Astrocyte (in vitro differentiated cells and primary cell): ENCODE data around the gene PAX8. TPM values are rescaled to one million over a fixed set of nuclear protein-coding genes. Genes with fewer than 3 reads are reported as not detected.

Experiments
- DNase-seq: peaks from one replicate; pipeline ENCODE4 v3.0.0-alpha.2; 2010; ENCODE audit warnings: low read depth
- FAIRE-seq: peaks from 2 replicates; lab custom pipeline; 2011; peaks lifted over from hg19 to GRCh38; lab: Jason Lieb, UNC
- H2AFZ ChIP-seq: 2 replicates; pipeline ENCODE4 v1.6.0; 2012; ENCODE audit warnings: low read depth, low read length, inconsistent platforms
- H3K27ac ChIP-seq: 2 replicates; pipeline ENCODE4 v1.5.1; 2011; ENCODE audit warnings: low read depth, low read length, inconsistent platforms
- H3K27me3 ChIP-seq: 2 replicates; pipeline ENCODE4 v1.6.0; 2011; ENCODE audit warnings: low read length, inconsistent platforms; ENCODE audit not compliant: insufficient read depth
- H3K36me3 ChIP-seq: 2 replicates; pipeline ENCODE4 v1.5.1; 2011; ENCODE audit warnings: low read length, inconsistent platforms; ENCODE audit not compliant: insufficient read depth
- H3K4me1 ChIP-seq: 2 replicates; pipeline ENCODE4 v1.5.1; 2011; ENCODE audit warnings: low read length, inconsistent platforms; ENCODE audit not compliant: insufficient read depth
- H3K4me2 ChIP-seq: 2 replicates; pipeline ENCODE4 v1.6.0; 2012; ENCODE audit warnings: low read length, inconsistent platforms
- H3K4me3 ChIP-seq: 2 replicates; pipeline ENCODE4 v1.5.1; 2011; ENCODE audit warnings: low read depth, mild to moderate bottlenecking, low read length, inconsistent platforms; ENCODE audit not compliant: insufficient read depth
- H3K79me2 ChIP-seq: 2 replicates; pipeline ENCODE4 v1.6.0; 2012; ENCODE audit warnings: mild to moderate bottlenecking, low read length, inconsistent platforms; ENCODE audit not compliant: insufficient read depth
- H3K9ac ChIP-seq: 2 replicates; pipeline ENCODE4 v1.6.0; 2012; ENCODE audit warnings: mild to moderate bottlenecking, low read length, inconsistent platforms
- H3K9me3 ChIP-seq: 2 replicates; pipeline ENCODE4 v1.5.1; 2012; ENCODE audit warnings: low read depth, mild to moderate bottlenecking, low read length, inconsistent platforms; ENCODE audit not compliant: insufficient read depth
- H4K20me1 ChIP-seq: 2 replicates; pipeline ENCODE4 v1.6.0; 2012; ENCODE audit warnings: low read length, inconsistent platforms; ENCODE audit not compliant: insufficient read depth
- H3K27ac Mint-ChIP-seq: one replicate; pipeline ENCODE4 v1.8.0; 2021; ENCODE audit warnings: mild to moderate bottlenecking, mixed read lengths; ENCODE audit not compliant: unreplicated experiment
- H3K27me3 Mint-ChIP-seq: one replicate; pipeline ENCODE4 v1.8.0; 2021; ENCODE audit warnings: low read depth, mixed read lengths; ENCODE audit not compliant: unreplicated experiment
- H3K36me3 Mint-ChIP-seq: one replicate; pipeline ENCODE4 v1.8.0; 2021; ENCODE audit warnings: low read depth, mixed read lengths; ENCODE audit not compliant: unreplicated experiment
- H3K4me1 Mint-ChIP-seq: one replicate; pipeline ENCODE4 v1.8.0; 2021; ENCODE audit warnings: low read depth, mixed read lengths; ENCODE audit not compliant: unreplicated experiment
- H3K4me3 Mint-ChIP-seq: one replicate; pipeline ENCODE4 v1.8.0; 2021; ENCODE audit warnings: mild to moderate bottlenecking, moderate library complexity, mixed read lengths; ENCODE audit not compliant: unreplicated experiment
- H3K9me3 Mint-ChIP-seq: one replicate; pipeline ENCODE4 v1.8.0; 2021; ENCODE audit warnings: mild to moderate bottlenecking, mixed read lengths; ENCODE audit not compliant: unreplicated experiment
- CTCF ChIP-seq: IDR thresholded peaks from 2 replicates; pipeline ENCODE4 v1.5.1; 2011; ENCODE audit warnings: low read depth, mild to moderate bottlenecking, inconsistent platforms, low read length, moderate library complexity; ENCODE audit not compliant: insufficient read depth
- EZH2 ChIP-seq: IDR thresholded peaks from 2 replicates; pipeline ENCODE4 v1.6.1; 2012; ENCODE audit warnings: mild to moderate bottlenecking, low read length, inconsistent platforms; ENCODE audit not compliant: insufficient read depth
- total RNA-seq: library from RNA; stranded (reverse); gene quantifications from 2 replicates; pipeline ENCODE4 v1.2.1, GENCODE V29; 2021

Gene PAX8
- total RNA-seq, 1 donor from 2014 or later: 0.48 TPM

- H3K4me1 Mint-ChIP-seq: no peaks in the 10 kb centered on the region
- H3K27me3 Mint-ChIP-seq: peaks cover 90% of the 10 kb centered on the region
- no peak overlapping the region for H3K4me3 Mint-ChIP-seq
- peaks cover 24% of the 10 kb centered on the region for H3K27me3 ChIP-seq
- no peak overlapping the region for H2AFZ ChIP-seq
- no peak overlapping the region for H3K27ac ChIP-seq
- no peaks in the 10 kb centered on the region for H3K36me3 Mint-ChIP-seq
- H3K4me2 ChIP-seq: no peak overlapping the region
- no peak overlapping the region for H3K4me3 ChIP-seq
- H3K9me3 Mint-ChIP-seq: no peaks in the 10 kb centered on the region
- FAIRE-seq: no peak
- H3K9ac ChIP-seq: no peak overlapping the region
- no peaks in the 10 kb centered on the region for H3K79me2 ChIP-seq
- no peaks in the 10 kb centered on the region for H3K9me3 ChIP-seq
- no peak for DNase-seq
- H4K20me1 ChIP-seq: no peaks in the 10 kb centered on the region
- H3K36me3 ChIP-seq: no peaks in the 10 kb centered on the region
- TF ChIP-seq CTCF (no peak), EZH2 (no peak)
- no peaks in the 10 kb centered on the region for H3K4me1 ChIP-seq
- H3K27ac Mint-ChIP-seq: no peak overlapping the region
Measured at GRCh38 chr2:113263546-113263945, 15.2 kb downstream of the PAX8 start.

GRCh38 chr2:113260991-113261390 lies 17.7 kb downstream of the PAX8 start:
- H3K79me2 ChIP-seq: no peaks in the 10 kb centered on the region
- Mint-ChIP-seq H3K36me3 (no peaks in the 10 kb centered on the region), H3K27ac (no peak overlapping the region), H3K27me3 (peaks cover 68% of the 10 kb centered on the region), H3K4me3 (no peak overlapping the region), H3K4me1 (peaks cover 4% of the 10 kb centered on the region), H3K9me3 (no peaks in the 10 kb centered on the region)
- H3K9ac ChIP-seq: no peak overlapping the region
- no peak for FAIRE-seq
- no peaks in the 10 kb centered on the region for H4K20me1 ChIP-seq
- TF ChIP-seq EZH2: no peak
- TF ChIP-seq CTCF: no peak
- DNase-seq: no peak
- H3K4me3 ChIP-seq: no peak overlapping the region
- no peak overlapping the region for H3K27ac ChIP-seq
- H3K36me3 ChIP-seq: no peaks in the 10 kb centered on the region
- H2AFZ ChIP-seq: no peak overlapping the region
- peaks cover 20% of the 10 kb centered on the region for H3K27me3 ChIP-seq
- peaks cover 13% of the 10 kb centered on the region for H3K4me1 ChIP-seq
- H3K9me3 ChIP-seq: no peaks in the 10 kb centered on the region
- H3K4me2 ChIP-seq: no peak overlapping the region

GRCh38 chr2:113258471-113259147 lies 20.1 kb downstream of the PAX8 start:
- Mint-ChIP-seq H3K9me3 (no peaks in the 10 kb centered on the region), H3K36me3 (no peaks in the 10 kb centered on the region), H3K4me3 (no peak overlapping the region), H3K4me1 (peaks cover 10% of the 10 kb centered on the region), H3K27ac (no peak overlapping the region), H3K27me3 (peaks cover 46% of the 10 kb centered on the region)
- H3K9ac ChIP-seq: no peak overlapping the region
- no peak overlapping the region for H3K4me2 ChIP-seq
- H2AFZ ChIP-seq: no peak overlapping the region
- H3K4me1 ChIP-seq: peaks cover 18% of the 10 kb centered on the region
- H3K4me3 ChIP-seq: no peak overlapping the region
- no peak overlapping the region for H3K27ac ChIP-seq
- H3K36me3 ChIP-seq: no peaks in the 10 kb centered on the region
- FAIRE-seq (no peak), DNase-seq (no peak)
- H3K27me3 ChIP-seq: peaks cover 4% of the 10 kb centered on the region
- TF ChIP-seq EZH2: no peak
- no peak for TF ChIP-seq CTCF
- H3K79me2 ChIP-seq: no peaks in the 10 kb centered on the region
- H3K9me3 ChIP-seq: no peaks in the 10 kb centered on the region
- H4K20me1 ChIP-seq: no peaks in the 10 kb centered on the region
